T-helper 1 cell (primary cell): ENCODE results near the gene FCER1G.

Experiments
- DNase-seq, 5 donors: peaks; one replicate each; pipeline ENCODE4 v3.0.0-alpha.2; 2012 to 2020

FCER1G gene

DNA sequence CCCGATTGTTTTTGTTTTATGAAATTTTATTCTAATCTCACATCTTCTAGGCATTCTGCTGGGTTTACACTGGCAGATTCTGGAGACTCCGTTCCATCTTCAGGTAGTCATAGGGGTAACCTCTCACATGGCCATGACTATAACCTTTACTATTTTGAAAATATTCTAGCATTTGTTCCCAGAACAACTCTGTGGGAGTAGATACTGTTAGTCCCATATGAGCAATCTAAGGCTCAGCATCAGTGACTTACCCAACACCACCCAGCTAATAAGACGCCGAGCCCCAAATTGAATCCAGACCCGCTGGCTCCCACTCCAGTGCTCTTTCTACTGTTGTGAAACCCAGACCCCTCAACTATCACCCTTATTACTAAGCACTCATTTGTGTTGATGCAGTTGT is 26.1 kb upstream of the FCER1G start:
- no peak for DNase-seq

GRCh38 chr1:161190962-161191521 is 24.1 kb upstream of the FCER1G start:
- no peak for DNase-seq

- DNase-seq, result no peak
Observed at GRCh38 chr1:161191971-161192370, 23.1 kb upstream of the FCER1G start.

DNA sequence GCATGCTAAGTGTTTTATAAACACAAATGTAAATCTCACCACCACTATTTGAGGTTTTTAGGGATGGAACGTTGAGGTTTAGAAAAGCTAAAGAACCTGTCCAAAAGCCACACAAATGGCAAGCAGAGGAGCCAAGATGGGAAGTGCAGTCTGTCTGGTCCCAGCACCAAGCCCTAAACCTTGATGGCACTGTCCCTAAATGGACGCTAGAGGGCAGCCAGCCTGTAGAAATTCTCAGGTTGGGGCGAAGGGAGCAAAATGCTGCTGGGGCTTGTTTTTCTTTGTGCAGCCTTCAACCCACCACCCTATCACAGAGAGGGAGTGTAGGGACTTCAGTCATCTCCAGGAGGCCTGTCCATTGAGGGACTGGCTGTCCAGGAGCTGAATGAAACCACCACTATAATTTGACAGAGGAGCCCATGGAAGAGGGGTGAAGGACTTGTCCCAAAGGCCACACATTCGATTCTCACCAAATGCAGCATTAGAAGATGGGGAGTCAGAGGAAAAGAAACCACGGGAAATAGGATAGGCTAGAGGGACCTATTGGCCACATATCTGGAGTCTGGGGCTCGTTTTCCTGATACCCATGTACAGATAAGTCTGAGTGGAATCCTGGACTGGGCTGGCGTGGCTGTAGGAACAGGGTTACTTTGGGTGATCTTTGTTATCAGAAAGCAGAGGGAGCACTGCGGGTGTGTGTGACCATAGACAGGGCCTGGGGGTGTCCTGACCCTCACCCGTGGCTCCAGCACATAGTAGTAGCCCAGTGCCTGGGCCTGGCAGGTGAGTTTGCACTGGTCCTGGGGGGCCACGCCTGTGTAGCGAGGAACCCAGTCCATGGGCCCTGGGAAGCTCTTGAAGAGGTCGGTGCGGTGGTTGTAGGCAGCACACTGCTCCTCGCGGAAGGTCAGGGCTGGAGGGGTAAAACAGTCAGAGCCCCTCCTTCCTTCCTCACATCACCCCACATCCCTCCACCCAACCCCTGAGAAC is 22.3 kb upstream of the FCER1G start:
- peak; percentile 30 to 79 (median 47) for DNase-seq

- no peak for DNase-seq
Observed at GRCh38 chr1:161193561-161194235, 21.4 kb upstream of the FCER1G start.

GRCh38 chr1:161195171-161195570 is 19.9 kb upstream of the FCER1G start:
- no peak for DNase-seq

GRCh38 chr1:161196111-161196510 is 19.0 kb upstream of the FCER1G start:
- no peak for DNase-seq

GRCh38 chr1:161196521-161197451 is 18.3 kb upstream of the FCER1G start:
- no peak for DNase-seq

DNA sequence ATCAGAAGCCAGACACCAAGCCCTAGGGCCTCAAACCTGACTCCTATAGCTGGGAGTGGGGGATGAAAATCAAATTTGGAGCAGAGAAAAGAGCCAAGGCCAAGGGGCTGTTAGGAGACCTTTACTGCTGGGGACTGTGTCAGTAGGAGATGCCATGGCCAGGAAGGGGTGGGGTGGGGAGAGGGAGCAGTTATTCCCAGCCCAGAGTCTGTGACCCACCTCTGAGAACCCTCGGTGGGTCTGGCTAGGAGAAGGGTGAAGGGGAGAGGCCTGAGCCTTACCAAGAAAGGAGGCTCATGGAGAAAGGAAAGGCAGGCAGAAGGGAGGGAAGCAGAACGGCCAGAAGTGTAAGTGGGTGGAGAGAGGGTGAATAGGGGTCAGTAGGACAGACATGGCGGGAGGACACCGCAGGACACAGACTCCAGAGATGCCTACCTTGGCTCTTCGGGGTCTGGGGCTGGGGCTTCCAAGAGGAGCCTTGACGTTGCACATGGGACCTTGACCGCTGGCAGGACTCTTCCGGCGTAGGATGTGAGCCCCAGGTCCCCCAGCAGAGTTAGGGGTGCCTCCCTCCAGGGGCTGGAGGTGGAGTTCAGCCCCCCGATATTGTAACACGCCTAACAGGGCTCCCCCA is 17.4 kb upstream of the FCER1G start:
- no peak for DNase-seq

- DNase-seq, result no peak
Observed at GRCh38 chr1:161198194-161198896, 16.8 kb upstream of the FCER1G start.

DNA sequence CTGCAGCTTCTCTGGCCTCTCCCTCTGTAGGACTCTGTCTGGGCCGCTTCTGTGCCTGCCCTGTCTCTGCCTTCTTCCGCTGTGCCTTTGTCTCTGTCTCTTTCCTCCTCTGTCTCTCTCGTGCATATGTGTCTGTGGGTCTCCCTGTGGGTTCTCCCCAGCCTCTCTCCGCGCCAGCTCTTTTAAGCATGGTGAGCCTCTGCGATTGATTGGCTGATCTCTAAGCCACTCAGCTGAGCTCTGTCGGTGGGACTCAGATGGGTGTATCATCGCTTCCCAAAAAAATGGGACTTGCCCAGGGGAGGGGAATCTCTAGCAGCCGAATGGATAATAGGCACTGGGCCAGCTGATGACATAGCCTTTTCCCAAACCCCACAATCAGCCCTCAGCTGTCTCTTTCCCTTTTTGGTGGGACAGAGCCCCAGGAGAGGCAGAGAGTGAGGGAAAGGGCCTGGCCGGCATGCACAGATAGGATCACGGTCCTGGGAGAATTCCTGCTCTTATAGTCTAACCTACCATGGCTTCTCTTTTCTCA is 16.1 kb upstream of the FCER1G start, which contains the start of gene ADAMTS4:
Gene ADAMTS4, minus strand, starts transcription at position 158 of the 535 bp plus-strand sequence. CDS start 427 bp downstream, outside the sequence.
- DNase-seq, result no peak

DNA sequence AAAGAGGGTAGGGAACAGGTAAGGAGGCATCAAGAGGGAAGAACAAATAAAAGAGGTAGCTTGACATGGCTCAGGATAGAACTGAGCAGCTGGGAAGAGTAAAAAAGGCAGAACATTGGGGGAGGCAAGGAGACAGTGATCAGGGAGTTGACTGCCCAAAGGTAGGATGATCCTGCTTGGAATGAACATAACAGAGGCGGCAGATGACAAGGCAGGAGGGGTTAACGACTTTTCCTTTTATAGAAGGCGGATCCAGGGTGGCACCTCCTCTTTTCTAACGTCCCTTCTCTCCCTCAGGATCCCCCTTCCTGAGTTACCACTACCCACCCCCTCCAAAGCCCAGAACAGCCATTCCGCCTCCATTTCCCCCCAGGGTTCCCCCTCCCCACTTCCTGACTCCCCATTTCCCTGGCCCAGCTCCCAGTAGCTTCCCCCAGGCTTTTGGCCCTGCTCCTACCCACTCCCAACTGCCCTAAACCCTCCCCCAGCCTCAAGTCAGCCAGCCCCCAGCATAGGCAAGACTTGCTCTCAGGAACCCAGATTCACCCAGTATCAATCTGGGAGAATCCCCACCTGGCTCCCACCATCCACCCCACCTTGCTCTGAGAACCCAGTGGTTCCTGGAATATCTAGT is 15.5 kb upstream of the FCER1G start:
- DNase-seq, result no peak

- DNase-seq, result peak in 1 of 5 donors; percentile 45
Observed at GRCh38 chr1:161200421-161200991, 14.6 kb upstream of the FCER1G start.

DNA sequence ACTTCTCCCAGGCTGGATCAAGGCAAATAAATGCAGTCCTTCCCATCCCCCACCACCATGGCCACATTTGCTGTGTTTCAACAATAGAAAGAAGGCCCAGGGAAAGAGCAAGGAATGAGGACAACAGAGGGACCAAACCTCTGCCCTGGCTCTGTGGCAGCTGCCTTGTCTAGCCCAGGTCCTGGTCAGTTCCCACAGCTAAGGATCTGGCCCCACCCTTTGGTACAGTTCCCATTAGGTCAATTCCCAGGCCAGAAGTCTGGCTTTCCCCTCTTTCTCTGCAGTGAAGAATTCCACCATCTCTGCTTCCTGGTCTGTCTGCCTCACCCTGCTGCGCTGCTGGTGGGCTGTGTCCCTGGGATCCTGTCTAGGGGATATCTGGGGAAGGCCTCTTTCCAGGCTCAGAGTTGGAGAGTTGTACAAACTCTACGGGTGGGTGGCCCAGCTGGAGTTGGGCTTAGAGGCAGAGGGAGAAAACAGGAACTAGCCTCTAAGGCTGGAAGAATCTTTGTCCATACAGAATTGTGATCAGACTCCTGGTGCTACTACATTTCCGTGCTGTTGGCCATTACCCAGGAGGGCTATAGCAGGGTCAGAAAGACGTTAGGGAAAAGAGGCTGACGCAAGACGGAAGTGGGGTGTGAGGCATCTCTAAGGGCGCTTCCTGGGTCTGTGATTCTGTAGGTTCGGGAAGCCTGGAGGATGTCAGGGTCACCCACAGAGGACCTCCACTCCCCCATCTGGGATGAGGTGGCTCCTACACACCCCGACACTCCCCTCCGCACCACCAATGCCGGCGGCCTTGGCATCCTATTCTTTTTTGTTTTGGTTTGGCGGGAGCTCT is 13.9 kb upstream of the FCER1G start:
- DNase-seq, result no peak

- peak; percentile 90 to 98 (median 95) for DNase-seq
Observed at GRCh38 chr1:161201836-161202712, 13.0 kb upstream of the FCER1G start, which contains the start of gene NDUFS2. Gene NDUFS2, plus strand, starts transcription at chr1:161202367. Its CDS starts 19 bp downstream, at chr1:161202386.

DNA sequence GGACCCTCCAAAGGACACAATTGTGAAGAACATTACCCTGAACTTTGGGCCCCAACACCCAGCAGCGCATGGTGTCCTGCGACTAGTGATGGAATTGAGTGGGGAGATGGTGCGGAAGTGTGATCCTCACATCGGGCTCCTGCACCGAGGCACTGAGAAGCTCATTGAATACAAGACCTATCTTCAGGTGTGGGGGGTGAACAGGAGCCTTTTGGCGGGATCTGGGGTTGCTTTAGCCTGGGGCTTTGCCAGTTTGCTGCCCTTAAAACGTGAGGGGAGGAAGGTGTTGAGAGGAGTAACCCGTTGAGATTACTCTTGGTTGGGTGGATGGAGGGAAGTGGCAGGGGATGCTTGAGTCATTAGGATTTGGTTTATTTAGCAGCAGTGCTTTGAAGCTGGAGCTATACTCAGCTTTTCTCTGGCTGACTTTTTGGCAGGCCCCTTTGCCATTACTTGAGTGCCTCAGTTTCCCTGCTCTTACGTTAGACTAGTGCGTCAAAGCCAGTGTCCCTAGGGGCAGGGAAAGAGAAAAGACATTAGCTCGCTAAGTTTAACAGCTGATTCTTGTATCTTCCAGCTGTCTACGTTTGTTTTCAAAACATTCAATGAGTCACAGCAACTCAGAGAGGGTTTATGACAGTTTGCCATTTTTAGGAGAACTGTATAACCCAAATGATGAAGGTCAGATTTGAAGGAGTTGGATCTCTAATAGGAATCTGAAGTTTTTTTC is 8.5 kb upstream of the FCER1G start:
- no peak for DNase-seq

- no peak for DNase-seq
Observed at GRCh38 chr1:161207173-161207572, 7.9 kb upstream of the FCER1G start.
